Activated CD8-positive, alpha-beta memory T cell treated with anti-CD3 and anti-CD28 coated beads for 24 hours (primary cell): ENCODE measurements around the gene OR51E1.

Experiments used
- DNase-seq: peaks from one replicate; pipeline ENCODE4 v3.0.0-alpha.2; 2020

Gene OR51E1, protein sequence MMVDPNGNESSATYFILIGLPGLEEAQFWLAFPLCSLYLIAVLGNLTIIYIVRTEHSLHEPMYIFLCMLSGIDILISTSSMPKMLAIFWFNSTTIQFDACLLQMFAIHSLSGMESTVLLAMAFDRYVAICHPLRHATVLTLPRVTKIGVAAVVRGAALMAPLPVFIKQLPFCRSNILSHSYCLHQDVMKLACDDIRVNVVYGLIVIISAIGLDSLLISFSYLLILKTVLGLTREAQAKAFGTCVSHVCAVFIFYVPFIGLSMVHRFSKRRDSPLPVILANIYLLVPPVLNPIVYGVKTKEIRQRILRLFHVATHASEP

GRCh38 chr11:4643682-4644081 lies at the start of gene OR51E1:
Gene OR51E1 (plus strand): TSS chr11:4643982. CDS start chr11:4652527, 8,545 bp downstream.
- no peak for DNase-seq

DNA sequence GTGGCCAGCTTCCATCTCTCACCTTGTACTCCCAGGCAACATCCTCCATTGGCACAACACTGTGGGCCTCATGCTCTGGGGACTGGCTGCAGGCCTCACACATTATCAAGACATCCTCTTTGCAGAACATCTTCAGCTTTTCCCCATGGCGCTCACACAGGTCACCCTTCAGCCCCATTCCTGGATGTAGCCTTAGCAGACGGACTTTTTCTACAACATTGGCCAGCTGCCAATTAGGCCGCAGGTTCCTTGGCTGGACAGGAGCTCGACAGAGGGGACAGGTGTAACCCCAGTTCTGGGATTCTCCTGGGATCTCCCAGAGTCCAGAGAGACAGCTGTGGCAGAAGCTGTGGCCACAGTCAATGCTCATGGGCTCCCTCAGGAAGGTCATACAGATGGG lies 38.7 kb upstream of the OR51E1 start:
- DNase-seq = no peak

GRCh38 chr11:4606231-4607015 lies 37.4 kb upstream of the OR51E1 start:
- DNase-seq = no peak

- DNase-seq = no peak
Observed at GRCh38 chr11:4607096-4607495, 36.7 kb upstream of the OR51E1 start.

DNA sequence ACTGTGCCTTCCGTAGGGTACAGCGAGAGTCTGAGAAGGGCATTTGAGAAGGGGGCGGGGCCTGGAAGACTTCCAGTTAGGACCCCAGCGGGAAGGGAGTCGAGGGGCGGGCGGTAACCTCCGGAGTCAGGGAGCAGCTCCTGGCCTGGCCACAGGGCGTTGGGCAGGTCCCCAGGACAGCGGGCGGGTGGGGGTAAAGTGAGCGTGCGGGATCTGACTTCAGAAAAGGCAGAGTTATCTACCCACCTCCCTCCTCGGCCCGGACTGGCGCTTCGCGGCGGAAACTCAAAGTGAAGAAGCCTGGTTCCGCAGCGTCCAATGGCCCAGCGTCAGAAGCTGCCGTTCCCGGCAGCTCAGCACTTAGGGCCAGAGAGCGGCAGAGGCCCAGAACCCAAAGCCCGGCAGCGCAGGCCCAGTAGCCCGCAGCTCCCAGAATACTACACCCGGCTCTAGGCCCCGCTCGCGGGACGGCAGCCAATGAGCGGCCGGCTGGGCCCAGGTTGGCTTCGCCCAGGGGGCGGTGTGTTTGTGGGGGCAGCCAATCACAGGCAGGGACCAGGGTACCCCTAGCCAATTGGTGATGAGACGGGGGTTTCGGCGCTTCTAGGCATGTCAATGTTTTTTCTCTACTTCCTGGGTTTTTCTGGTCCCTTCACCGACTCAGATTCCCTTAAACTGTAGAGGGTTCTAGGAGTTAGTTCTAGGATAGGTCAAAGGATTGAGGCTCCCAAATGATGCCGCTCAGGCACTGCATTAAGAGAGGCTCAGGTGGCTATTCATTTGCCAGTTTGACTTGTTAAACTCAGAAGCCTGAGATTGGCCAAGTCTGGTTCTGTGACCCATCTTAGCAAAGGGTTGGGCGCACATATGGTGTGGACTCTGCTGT lies 35.8 kb upstream of the OR51E1 start, which contains the start of gene TRIM68:
Gene TRIM68, minus strand, starts transcription at position 451 of the 886 bp plus-strand sequence. CDS start 2,727 bp downstream, outside the sequence.
- DNase-seq = peak; percentile 97

- no peak for DNase-seq
Observed at GRCh38 chr11:4610258-4610935, 33.4 kb upstream of the OR51E1 start.

GRCh38 chr11:4611986-4612385 lies 31.8 kb upstream of the OR51E1 start:
- DNase-seq = no peak

DNA sequence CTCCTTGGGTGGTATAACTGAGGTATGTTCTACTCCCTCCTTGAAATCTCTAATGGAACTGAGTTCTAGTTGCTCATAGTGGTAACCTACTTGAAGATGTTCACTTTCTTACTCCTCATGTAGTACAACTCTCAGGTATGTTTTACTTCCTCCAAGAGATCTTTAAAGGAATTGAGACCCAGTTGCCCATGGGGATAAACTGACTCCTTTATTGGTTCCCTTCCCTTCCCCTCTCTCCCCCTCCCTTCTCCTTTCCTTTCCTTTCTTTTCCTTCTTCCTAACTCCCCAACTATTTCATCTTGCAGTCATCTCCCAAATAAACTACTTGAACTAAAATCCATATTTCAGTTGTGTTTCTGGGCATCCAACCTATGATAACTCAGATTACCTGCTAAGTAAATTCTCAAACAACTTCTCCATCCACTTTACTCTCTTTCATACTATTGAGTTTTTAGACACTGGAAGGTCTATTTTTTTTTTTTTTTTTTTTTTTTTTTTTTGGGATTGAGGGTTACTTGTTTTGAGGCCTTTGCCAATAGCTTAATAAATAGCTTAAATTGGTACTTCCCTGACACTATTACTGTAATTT lies 27.8 kb upstream of the OR51E1 start:
- DNase-seq = no peak

DNA sequence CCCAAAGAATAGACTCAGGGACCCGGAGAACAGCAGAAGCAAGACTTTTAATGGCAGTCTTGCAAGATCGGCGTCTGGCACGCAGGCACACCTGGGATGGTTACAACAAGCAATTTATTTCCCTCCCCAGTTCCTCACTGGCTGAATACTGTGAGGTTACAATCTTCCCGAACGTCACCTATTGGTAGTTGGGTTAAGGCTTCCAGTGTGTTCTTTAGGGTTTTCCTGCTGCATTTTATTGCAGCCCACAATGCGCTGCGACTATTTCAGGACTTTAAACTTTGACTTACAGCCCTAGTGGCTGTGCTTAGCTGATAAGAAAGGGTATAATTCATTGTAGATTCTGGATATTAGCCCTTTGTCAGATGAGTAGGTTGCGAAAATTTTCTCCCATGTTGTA lies 24.3 kb upstream of the OR51E1 start:
- DNase-seq = no peak

GRCh38 chr11:4626207-4627099 lies 17.3 kb upstream of the OR51E1 start:
- no peak for DNase-seq

- no peak for DNase-seq
Observed at GRCh38 chr11:4636136-4636535, 7.6 kb upstream of the OR51E1 start.

DNA sequence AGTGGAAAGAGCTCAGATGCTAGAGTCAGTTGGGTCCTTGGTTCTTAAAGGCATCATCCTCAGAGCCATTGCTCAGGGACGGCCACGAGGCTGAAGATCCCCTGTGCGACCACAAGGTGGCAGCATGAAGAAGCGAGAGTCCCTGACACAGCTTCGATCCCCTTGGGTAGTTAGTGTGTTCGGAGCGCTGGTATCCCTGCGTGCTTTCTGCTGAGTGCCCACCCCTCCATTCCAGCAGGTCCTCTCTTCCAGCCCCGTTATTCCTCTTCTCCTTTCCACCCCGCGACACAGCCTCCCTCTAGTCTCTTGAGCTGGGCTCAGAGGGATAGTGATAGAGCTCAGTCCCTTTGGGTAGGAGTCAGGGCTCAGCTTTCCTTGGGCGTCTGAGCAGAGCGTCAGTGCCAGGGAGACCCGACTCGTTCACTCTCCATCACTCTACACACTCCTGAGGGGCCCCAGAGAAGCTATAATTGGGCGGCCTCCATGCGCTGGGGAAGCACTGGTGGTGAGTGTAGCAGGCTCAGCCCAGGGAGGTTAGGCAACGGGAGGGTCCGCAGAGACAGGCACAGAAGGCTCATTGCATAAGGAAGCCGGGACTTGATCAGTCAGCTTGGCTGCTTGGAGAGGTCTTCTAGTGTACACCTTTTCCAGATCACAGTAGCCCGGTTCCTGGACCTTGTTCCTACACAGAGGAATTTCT lies 6.7 kb upstream of the OR51E1 start, which contains the start of gene OR51D1:
Gene OR51D1, plus strand, starts transcription at position 516 of the 700 bp plus-strand sequence. CDS start 2,314 bp downstream, outside the sequence.
- peak; percentile 83 for DNase-seq

GRCh38 chr11:4637662-4638047 lies 6.1 kb upstream of the OR51E1 start:
- DNase-seq = no peak

GRCh38 chr11:4639931-4640330 lies 3.9 kb upstream of the OR51E1 start:
- DNase-seq = no peak

DNA sequence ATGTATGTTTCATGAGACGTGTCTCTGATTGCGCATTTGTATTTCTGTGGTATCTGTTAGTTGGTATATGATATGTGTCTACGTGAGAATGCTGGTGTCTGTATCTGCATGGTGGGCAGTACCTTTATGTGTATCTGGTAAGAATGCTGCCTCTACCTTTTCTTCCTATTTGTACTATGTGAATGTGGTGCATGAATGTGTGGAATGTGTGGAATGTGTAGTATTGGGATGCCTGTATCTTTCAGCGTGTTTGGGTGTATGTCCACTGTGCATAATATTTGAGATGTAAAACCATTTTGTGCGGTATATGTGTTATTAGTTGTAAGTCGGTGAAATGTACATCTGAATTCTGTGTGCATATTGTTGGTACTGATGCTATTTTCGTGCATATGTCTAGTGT lies 2.3 kb upstream of the OR51E1 start:
- DNase-seq = no peak

DNA sequence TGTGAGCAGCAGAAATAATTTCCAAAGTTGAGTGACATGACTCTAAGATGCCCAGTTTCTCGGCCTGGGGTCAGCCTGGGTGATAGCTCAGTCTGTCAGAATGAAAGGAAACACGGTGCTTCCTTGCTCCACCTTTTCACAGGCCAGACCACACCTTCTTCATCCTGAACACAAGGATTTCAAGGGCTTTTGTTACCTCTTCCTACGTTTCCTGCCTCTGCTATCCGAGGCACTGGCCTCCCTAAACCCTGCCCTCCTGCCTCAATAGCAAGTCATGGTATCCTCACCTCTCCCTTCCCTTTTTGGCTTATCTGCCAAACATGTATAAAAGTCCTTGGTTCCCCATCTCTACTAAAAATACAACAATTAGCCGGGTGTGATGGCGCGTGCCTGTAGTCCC lies 1.7 kb upstream of the OR51E1 start:
- DNase-seq = no peak

- no peak for DNase-seq
Observed at GRCh38 chr11:4643076-4643475, 706 bp upstream of the OR51E1 start.

DNA sequence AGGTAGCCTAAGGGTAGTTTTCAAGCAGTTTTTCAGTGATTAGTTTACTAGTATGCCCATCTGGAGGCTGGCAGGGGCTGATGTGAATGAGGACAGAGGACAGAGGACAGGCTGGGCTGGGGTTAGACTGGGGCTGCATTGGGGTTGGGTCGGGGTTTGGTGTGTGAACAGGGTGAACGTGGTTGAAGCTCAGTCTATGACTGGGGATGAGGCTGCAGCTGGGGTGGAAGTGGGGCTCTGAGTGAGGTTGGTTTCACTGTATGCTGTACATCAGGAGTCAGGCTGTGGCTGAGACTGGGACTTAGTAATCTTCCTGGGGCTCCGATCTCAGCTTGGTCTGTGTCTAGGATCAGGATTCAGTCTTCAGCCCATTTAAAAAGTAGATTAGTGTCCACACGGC lies 451 bp downstream of the OR51E1 start:
- no peak for DNase-seq

- no peak for DNase-seq
Observed at GRCh38 chr11:4645974-4646373, 2.2 kb downstream of the OR51E1 start.

DNA sequence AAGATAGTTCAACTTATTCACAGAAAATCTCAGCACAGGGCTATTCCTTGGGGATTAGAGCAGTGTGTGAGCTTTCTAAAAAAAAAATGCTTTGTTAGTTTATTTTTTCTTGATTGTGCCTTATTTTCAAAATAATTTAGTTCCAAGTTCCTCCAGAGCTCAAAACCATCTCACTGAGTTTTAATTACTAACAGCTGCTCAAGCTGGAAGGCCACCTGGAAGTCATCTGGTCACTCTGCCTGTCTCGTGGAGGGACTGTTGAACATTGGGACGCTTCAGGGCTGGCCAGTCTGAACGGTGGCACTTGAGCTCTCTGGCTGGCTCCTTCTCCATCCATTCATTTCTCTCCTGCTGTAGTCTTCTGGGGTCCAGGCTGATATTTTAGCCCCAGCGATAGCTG lies 4.0 kb downstream of the OR51E1 start:
- DNase-seq = no peak
